GM20431 (cell line): ENCODE measurements around the gene MYL12A.
"Not testable (repeated sequence)": the region's sequence is repeated elsewhere in the genome, so short reads cannot be mapped to it uniquely, and the experiment has no call there.

Source experiments
- in situ Hi-C: fragments of 300-500 bp; cut with MseI, MboI; formaldehyde crosslinking; loops from one replicate; pipeline ENCODE4 v1.15.0; 2020; ENCODE audit warnings: low sequenced_read_pairs; ENCODE audit not compliant: unreplicated experiment

Gene MYL12A

GRCh38 chr18:3247240-3248061, at the start of gene MYL12A:
MYL12A (plus strand) TSS chr18:3247801; CDS start chr18:3253248, 5,447 bp downstream.
- in situ Hi-C loops: loop anchor here (10.0 to 25.0 kb wide), 2 partner anchors 110 to 313 kb away; no protein-coding TSS in a partner anchor

- in situ Hi-C loops: not testable (repeated sequence)
These were observed 49.2 kb upstream of the MYL12A start for GRCh38 chr18:3198260-3198860.

- in situ Hi-C loops: no loop called here
These were observed 47.5 kb upstream of the MYL12A start for GRCh38 chr18:3199942-3200645.

- in situ Hi-C loops: no loop called here
These were observed 42.4 kb upstream of the MYL12A start for GRCh38 chr18:3205239-3205638.

- in situ Hi-C loops: no loop called here
These were observed 40.0 kb upstream of the MYL12A start for GRCh38 chr18:3207565-3207964.

- in situ Hi-C loops: no loop called here
These were observed 37.6 kb upstream of the MYL12A start for GRCh38 chr18:3209859-3210569.

- in situ Hi-C loops: no loop called here
These were observed 36.2 kb upstream of the MYL12A start for GRCh38 chr18:3211236-3211992.

GRCh38 chr18:3212657-3213056, 34.9 kb upstream of the MYL12A start:
- in situ Hi-C loops: no loop called here

- in situ Hi-C loops: no loop called here
These were observed 34.1 kb upstream of the MYL12A start for GRCh38 chr18:3213300-3214059.

GRCh38 chr18:3214855-3215637, 32.6 kb upstream of the MYL12A start:
- in situ Hi-C loops: no loop called here

- in situ Hi-C loops: no loop called here
These were observed 30.6 kb upstream of the MYL12A start for GRCh38 chr18:3216987-3217386.

GRCh38 chr18:3217948-3218647, 29.5 kb upstream of the MYL12A start:
- in situ Hi-C loops: no loop called here

- in situ Hi-C loops: no loop called here
These were observed 28.8 kb upstream of the MYL12A start for GRCh38 chr18:3218819-3219218.

GRCh38 chr18:3219241-3219630, 28.4 kb upstream of the MYL12A start:
- in situ Hi-C loops: no loop called here

GRCh38 chr18:3219631-3220335, 27.8 kb upstream of the MYL12A start, which contains the start of gene MYOM1:
MYOM1 (minus strand) TSS chr18:3219968; CDS start chr18:3215223, 4,745 bp downstream.
- in situ Hi-C loops: no loop called here

GRCh38 chr18:3220868-3221267, 26.7 kb upstream of the MYL12A start:
- in situ Hi-C loops: not testable (repeated sequence)

- in situ Hi-C loops: no loop called here
These were observed 26.1 kb upstream of the MYL12A start for GRCh38 chr18:3221496-3221895.
